IMR-90 (cell line): ENCODE data around the gene CALML4. TPM values are rescaled to one million over a fixed set of nuclear protein-coding genes. Genes with fewer than 3 reads are reported as not detected.

Source experiments
- ATAC-seq: fragments of 200-7000 bp; cut with Tn5 transposase; 2 replicates; pipeline ENCODE4 v1.9.1; 2020; ENCODE audit warnings: low read depth, mild to moderate bottlenecking, moderate library complexity
- BruUV-seq: library from RNA; stranded (reverse); fragments of 400-500 nt; replicated peaks from 2 replicates; lab custom pipeline; 2021; lab: Mats Ljungman, UMichigan
- CTCF ChIA-PET: fragments of 300-600 bp; formaldehyde crosslinking; extraction: SDS; loops from one replicate; lab custom pipeline; 2021; ENCODE audit warnings: antibody characterized with exemption; lab: Yijun Ruan, JAX
- POLR2A ChIA-PET: fragments of 300-600 bp; sonication (Branson Sonifier 250); formaldehyde crosslinking; loops from one replicate; lab custom pipeline; 2022; ENCODE audit warnings: antibody characterized with exemption; ENCODE audit not compliant: unreplicated experiment; lab: Charles Lee
- DNase-seq: peaks from one replicate; pipeline ENCODE4 v3.0.0; 2013
- H2AFZ ChIP-seq: replicated peaks from 2 replicates; pipeline ENCODE3; 2013; ENCODE audit warnings: low read length, mild to moderate bottlenecking; ENCODE audit not compliant: poor library complexity
- H2AK5ac ChIP-seq: 2 replicates; pipeline ENCODE4 v1.6.1; 2013; ENCODE audit warnings: low read depth, low read length, inconsistent platforms
- H2AK9ac ChIP-seq: replicated peaks from 2 replicates; pipeline ENCODE3; 2013; ENCODE audit warnings: mild to moderate bottlenecking, low read depth, low read length, moderate library complexity; ENCODE audit not compliant: poor library complexity
- H2BK120ac ChIP-seq: 2 replicates; pipeline ENCODE4 v1.6.1; 2013; ENCODE audit warnings: low read depth, low read length, inconsistent platforms
- H2BK15ac ChIP-seq: 3 replicates; pipeline ENCODE4 v1.6.1; 2013; ENCODE audit warnings: low read depth, low read length, inconsistent platforms
- H2BK20ac ChIP-seq: 2 replicates; pipeline ENCODE4 v1.6.1; 2013; ENCODE audit warnings: low read depth, mild to moderate bottlenecking, inconsistent platforms, low read length, moderate library complexity
- H2BK5ac ChIP-seq: 2 replicates; pipeline ENCODE4 v1.6.1; 2013; ENCODE audit warnings: mild to moderate bottlenecking, low read depth, low read length, inconsistent platforms; ENCODE audit not compliant: poor library complexity, severe bottlenecking
- H3K14ac ChIP-seq: replicated peaks from 2 replicates; pipeline ENCODE4 v1.6.1; 2013; ENCODE audit warnings: low read depth, low read length, inconsistent platforms
- H3K18ac ChIP-seq: 2 replicates; pipeline ENCODE4 v1.6.1; 2013; ENCODE audit warnings: low read depth, low read length, control low read depth
- H3K23ac ChIP-seq: 2 replicates; pipeline ENCODE4 v1.6.1; 2013; ENCODE audit warnings: low read depth, low read length, inconsistent platforms
- H3K27ac ChIP-seq: 2 replicates; pipeline ENCODE4 v1.5.1; 2013; ENCODE audit warnings: mild to moderate bottlenecking, control low read depth, low read length; ENCODE audit not compliant: insufficient read depth
- H3K27me3 ChIP-seq: 2 replicates; pipeline ENCODE4 v1.6.1; 2013; ENCODE audit warnings: low read length; ENCODE audit not compliant: control insufficient read depth, insufficient read depth
- H3K36me3 ChIP-seq: 2 replicates; pipeline ENCODE4 v1.6.1; 2013; ENCODE audit warnings: low read length, mixed read lengths; ENCODE audit not compliant: control insufficient read depth, insufficient read depth
- H3K4ac ChIP-seq: 2 replicates; pipeline ENCODE4 v1.6.1; 2013; ENCODE audit warnings: low read depth, low read length, inconsistent platforms
- H3K4me1 ChIP-seq: 2 replicates; pipeline ENCODE4 v1.6.1; 2013; ENCODE audit warnings: low read length, mixed read lengths; ENCODE audit not compliant: control insufficient read depth, insufficient read depth
- H3K4me2 ChIP-seq: 2 replicates; pipeline ENCODE4 v1.6.1; 2013; ENCODE audit warnings: low read depth, mild to moderate bottlenecking, control low read depth, low read length, moderate library complexity
- H3K4me3 ChIP-seq: 2 replicates; pipeline ENCODE4 v1.5.1; 2013; ENCODE audit warnings: low read depth, mild to moderate bottlenecking, control low read depth, low read length, moderate library complexity; ENCODE audit not compliant: insufficient read depth
- H3K56ac ChIP-seq: 2 replicates; pipeline ENCODE4 v1.6.1; 2013; ENCODE audit warnings: low read length, inconsistent platforms; ENCODE audit not compliant: insufficient read depth; ENCODE audit errors: extremely low read depth
- H3K79me1 ChIP-seq, 2 experiments: 2 replicates each; pipeline ENCODE4 v1.6.1; 2013; ENCODE audit warnings: low read length in 2 of 2, inconsistent platforms in 1 of 2, low read depth in 1 of 2
- H3K9ac ChIP-seq: 2 replicates; pipeline ENCODE4 v1.6.1; 2013; ENCODE audit warnings: low read depth, low read length, control low read depth
- H3K9me1 ChIP-seq: 2 replicates; pipeline ENCODE4 v1.6.1; 2013; ENCODE audit warnings: low read length, inconsistent platforms; ENCODE audit not compliant: insufficient read depth
- H3K9me3 ChIP-seq: 2 replicates; pipeline ENCODE4 v1.6.1; 2013; ENCODE audit warnings: low read length; ENCODE audit not compliant: control insufficient read depth, insufficient read depth
- H4K20me1 ChIP-seq: 2 replicates; pipeline ENCODE4 v1.6.1; 2013; ENCODE audit warnings: low read length, inconsistent platforms; ENCODE audit not compliant: insufficient read depth
- H4K5ac ChIP-seq: 2 replicates; pipeline ENCODE4 v1.6.1; 2013; ENCODE audit warnings: mild to moderate bottlenecking, low read depth, low read length, control low read depth
- H4K8ac ChIP-seq, 2 experiments: 2 replicates each; pipeline ENCODE4 v1.6.1; 2013; ENCODE audit warnings: low read depth in 2 of 2, low read length in 2 of 2, control low read depth in 1 of 2, inconsistent platforms in 1 of 2
- H4K91ac ChIP-seq: 2 replicates; pipeline ENCODE4 v1.6.1; 2013; ENCODE audit warnings: low read depth, low read length, inconsistent platforms; ENCODE audit not compliant: insufficient read depth
- BHLHE40 ChIP-seq: fragments of 150-350 bp; IDR thresholded peaks from 2 replicates; pipeline ENCODE4 v1.6.1; 2016; ENCODE audit warnings: mild to moderate bottlenecking, low read depth, low read length
- CEBPB ChIP-seq: IDR thresholded peaks from 2 replicates; pipeline ENCODE4 v1.6.1; 2012; ENCODE audit warnings: low read depth, low read length, improper control_type of control experiment
- CHD1 ChIP-seq: IDR thresholded peaks from 2 replicates; pipeline ENCODE4 v1.6.1; 2012; ENCODE audit warnings: low read depth, low read length, improper control_type of control experiment
- CTCF ChIP-seq: conservative IDR thresholded peaks from 2 replicates; pipeline ENCODE4 v1.5.1; 2012; ENCODE audit warnings: mild to moderate bottlenecking, low read depth, low read length, improper control_type of control experiment
- FOS ChIP-seq: fragments of 150-350 bp; IDR thresholded peaks from 2 replicates; pipeline ENCODE4 v1.6.1; 2016; ENCODE audit warnings: low read depth, low read length
- MAFK ChIP-seq: IDR thresholded peaks from 2 replicates; pipeline ENCODE4 v1.6.1; 2012; ENCODE audit warnings: low read depth, low read length, improper control_type of control experiment
- MAZ ChIP-seq: IDR thresholded peaks from 2 replicates; pipeline ENCODE4 v1.6.1; 2012; ENCODE audit warnings: low read depth, mild to moderate bottlenecking, low read length, improper control_type of control experiment, moderate library complexity, borderline replicate concordance
- MXI1 ChIP-seq: IDR thresholded peaks from 2 replicates; pipeline ENCODE4 v1.6.1; 2012; ENCODE audit warnings: low read depth, mild to moderate bottlenecking, low read length, moderate library complexity, borderline replicate concordance
- NFE2L2 ChIP-seq: fragments of 150-350 bp; IDR thresholded peaks from 2 replicates; pipeline ENCODE4 v1.6.1; 2016; ENCODE audit warnings: low read depth, mild to moderate bottlenecking, low read length
- RAD21 ChIP-seq: IDR thresholded peaks from 2 replicates; pipeline ENCODE4 v1.6.1; 2012; ENCODE audit warnings: low read length, improper control_type of control experiment
- RCOR1 ChIP-seq: IDR thresholded peaks from 2 replicates; pipeline ENCODE4 v1.6.1; 2012; ENCODE audit warnings: mild to moderate bottlenecking, low read length, improper control_type of control experiment; ENCODE audit not compliant: insufficient replicate concordance
- RFX5 ChIP-seq: IDR thresholded peaks from 2 replicates; pipeline ENCODE4 v1.8.0; 2012; ENCODE audit warnings: low read depth, mild to moderate bottlenecking, low read length, moderate library complexity
- SMC3 ChIP-seq: fragments of 150-350 bp; IDR thresholded peaks from 2 replicates; pipeline ENCODE4 v1.6.1; 2016; ENCODE audit warnings: low read depth, mild to moderate bottlenecking, antibody characterized with exemption, low read length, moderate library complexity
- WGBS, 2 experiments: methylation state at CpG; one replicate each; pipeline versions ENCODE4 v1.1.5 to v1.1.7; 2013; ENCODE audit warnings: missing lambda C conversion rate in 2 of 2; ENCODE audit not compliant: insufficient read length in 1 of 2; ENCODE audit errors: extremely low coverage in 2 of 2; 5-methylcytosine and 5-hydroxymethylcytosine counted together
- dilution Hi-C: fragments of 300-500 bp; cut with HindIII; formaldehyde crosslinking; loops from one replicate; pipeline ENCODE4 v1.14.3; 2018; ENCODE audit warnings: low sequenced_read_pairs; ENCODE audit not compliant: unreplicated experiment
- in situ Hi-C: fragments of 300-500 bp; cut with MboI; formaldehyde crosslinking; loops from 3 replicates; pipeline ENCODE4 v1.14.3; 2019; ENCODE audit warnings: low sequenced_read_pairs, inconsistent platforms, mixed read lengths
- intact Hi-C: fragments of 100-400 bp; cut with micrococcal nuclease; formaldehyde crosslinking; loops from 2 replicates; pipeline ENCODE4 v1.10.0; 2022
- polyA plus RNA-seq, 3 experiments: library from polyadenylated mRNA; depleted of rRNA; stranded (reverse); fragments of >200 nt; gene quantifications; 2 replicates each; pipeline ENCODE4 v1.2.3, GENCODE V29; 2012; ENCODE audit warnings: low replicate concordance in 1 of 3
- total RNA-seq: library from RNA; depleted of rRNA; stranded (reverse); fragments of >200 nt; gene quantifications from 2 replicates; pipeline ENCODE4 v1.2.3, GENCODE V29; 2012
- TF ChIP-seq, protein P1 (sequence below): fragments of 150-350 bp; IDR thresholded peaks from 2 replicates; pipeline ENCODE4 v1.6.1; 2017; ENCODE audit warnings: mild to moderate bottlenecking, antibody characterized with exemption, low read length, low read depth

CALML4 gene
- total and polyA plus RNA-seq, 2 of the 4 experiments (the other 2 are of a cell fraction), result 0.36 to 1.3 TPM

DNA sequence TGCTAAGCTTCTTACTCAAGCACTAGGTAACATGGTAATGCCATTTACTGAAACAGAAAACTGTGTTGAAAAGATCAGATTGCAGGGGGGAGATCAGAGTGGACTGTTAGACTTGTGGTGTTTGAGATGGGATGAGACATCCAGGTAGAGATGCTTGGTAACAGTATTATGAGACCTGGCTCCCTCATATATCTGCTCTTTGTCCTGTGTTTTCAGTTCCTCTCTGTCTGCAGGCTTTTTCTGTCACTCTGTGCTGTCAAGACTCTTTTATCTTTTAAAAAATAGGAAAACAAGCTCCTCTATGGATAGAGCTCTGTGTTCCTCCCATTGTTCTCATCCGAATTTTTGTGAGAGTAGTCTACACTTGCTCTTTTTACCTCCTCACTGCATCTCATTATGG lies 48.1 kb downstream of the CALML4 start:
- no peak overlapping the region for H4K91ac ChIP-seq
- ChIA-PET CTCF (interaction anchor here (0.9 kb wide), 1 partner anchor 294 kb away, joined by 3 read pairs; no protein-coding TSS in a partner anchor), POLR2A (no interaction called here)
- H3K4me1 ChIP-seq, result no peaks in the 10 kb centered on the region
- H3K9ac ChIP-seq, result no peak overlapping the region
- H2BK5ac ChIP-seq, result no peak overlapping the region
- no peak overlapping the region for H3K4ac ChIP-seq
- dilution Hi-C loops (no loop called here), in situ Hi-C loops (loop anchor here (10.0 kb wide), 1 partner anchor 292 kb away; no protein-coding TSS in a partner anchor), intact Hi-C loops (loop anchor here (5.0 kb wide), 1 partner anchor 190 kb away; no protein-coding TSS in a partner anchor)
- no peaks in the 10 kb centered on the region; the same call in 1 of the 2 replicates for H4K20me1 ChIP-seq
- no peak overlapping the region for H2AK9ac ChIP-seq
- BruUV-seq, result no TSS peak
- no peak overlapping the region for H2AFZ ChIP-seq
- H3K9me1 ChIP-seq, result no peaks in the 10 kb centered on the region
- H3K4me2 ChIP-seq, result no peak overlapping the region
- TF ChIP-seq RAD21 (no peak), MAZ (no peak), RCOR1 (no peak), CEBPB (no peak), SMC3 (no peak), CHD1 (no peak), CTCF (no peak), RFX5 (no peak), BHLHE40 (no peak), MAFK (no peak), FOS (no peak), MXI1 (no peak), NFE2L2 (no peak)
- TF ChIP-seq, protein P1, sequence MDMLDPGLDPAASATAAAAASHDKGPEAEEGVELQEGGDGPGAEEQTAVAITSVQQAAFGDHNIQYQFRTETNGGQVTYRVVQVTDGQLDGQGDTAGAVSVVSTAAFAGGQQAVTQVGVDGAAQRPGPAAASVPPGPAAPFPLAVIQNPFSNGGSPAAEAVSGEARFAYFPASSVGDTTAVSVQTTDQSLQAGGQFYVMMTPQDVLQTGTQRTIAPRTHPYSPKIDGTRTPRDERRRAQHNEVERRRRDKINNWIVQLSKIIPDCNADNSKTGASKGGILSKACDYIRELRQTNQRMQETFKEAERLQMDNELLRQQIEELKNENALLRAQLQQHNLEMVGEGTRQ, result no peak
- no peak overlapping the region for H3K14ac ChIP-seq
- H2BK120ac ChIP-seq, result no peak overlapping the region
- H2BK15ac ChIP-seq, result no peak overlapping the region
- no peak overlapping the region for H4K8ac ChIP-seq
- no peak overlapping the region for H2AK5ac ChIP-seq
- no peak overlapping the region for H4K5ac ChIP-seq
- no peak overlapping the region for H3K23ac ChIP-seq
- H3K9me3 ChIP-seq, result no peaks in the 10 kb centered on the region
- no peak overlapping the region for H3K18ac ChIP-seq
- peaks cover 22 to 23% of the 10 kb centered on the region in 2 experiments for H3K79me1 ChIP-seq
- H3K27ac ChIP-seq, result no peak overlapping the region
- no peak overlapping the region for H2BK20ac ChIP-seq
- no peak for ATAC-seq
- no peak overlapping the region for H3K56ac ChIP-seq
- H3K4me3 ChIP-seq, result no peak overlapping the region
- WGBS, 2 experiments, result no CpG with 5 or more reads among the region's 1 CpG
- DNase-seq, result no peak
- H3K36me3 ChIP-seq, result peaks cover 9% of the 10 kb centered on the region; the same call in 1 of the 2 replicates
- H3K27me3 ChIP-seq, result no peaks in the 10 kb centered on the region
